H4 (cell line): Measurements from ENCODE around the gene SLC2A13. TPM values are rescaled to one million over a fixed set of nuclear protein-coding genes. Genes with fewer than 3 reads are reported as not detected.
"Not testable (repeated sequence)": the region's sequence is repeated elsewhere in the genome, so short reads cannot be mapped to it uniquely, and the experiment has no call there.

Experiments used
- DNase-seq: peaks from one replicate; pipeline ENCODE4 v3.0.0-alpha.2; 2015; ENCODE audit warnings: low spot score
- total RNA-seq: library from RNA; depleted of rRNA; stranded (reverse); fragments of >200 nt; shearing (Covaris generic); gene quantifications from 2 replicates; pipeline ENCODE4 v1.2.3, GENCODE V29; 2014

SLC2A13 gene
- total RNA-seq, 1 experiment from 2014 or later, result 3.8 TPM

GRCh38 chr12:39928181-39928899 is 177.5 kb downstream of the SLC2A13 start:
- DNase-seq, result no peak

- DNase-seq, result no peak
Observed at GRCh38 chr12:39923364-39923763, 182.5 kb downstream of the SLC2A13 start.

- DNase-seq, result not testable (repeated sequence)
Observed at GRCh38 chr12:39922598-39922997, 183.3 kb downstream of the SLC2A13 start.

- no peak for DNase-seq
Observed at GRCh38 chr12:39920647-39921046, 185.2 kb downstream of the SLC2A13 start.

- DNase-seq, result no peak
Observed at GRCh38 chr12:39920222-39920621, 185.7 kb downstream of the SLC2A13 start.

GRCh38 chr12:39919790-39920189 is 186.1 kb downstream of the SLC2A13 start:
- no peak for DNase-seq

GRCh38 chr12:39915249-39915648 is 190.6 kb downstream of the SLC2A13 start:
- no peak for DNase-seq

- DNase-seq, result peak; percentile 5
Observed at GRCh38 chr12:39912211-39912980, 193.5 kb downstream of the SLC2A13 start.

GRCh38 chr12:39906237-39906636 is 199.6 kb downstream of the SLC2A13 start:
- no peak for DNase-seq

- peak; percentile 5 for DNase-seq
Observed at GRCh38 chr12:39905152-39905551, 200.7 kb downstream of the SLC2A13 start.

- no peak for DNase-seq
Observed at GRCh38 chr12:39902821-39903220, 203.1 kb downstream of the SLC2A13 start.

GRCh38 chr12:39897315-39897714 is 208.6 kb downstream of the SLC2A13 start:
- DNase-seq, result no peak

GRCh38 chr12:39893388-39893787 is 212.5 kb downstream of the SLC2A13 start:
- DNase-seq, result not testable (repeated sequence)

GRCh38 chr12:39892146-39892545 is 213.7 kb downstream of the SLC2A13 start:
- DNase-seq, result no peak

GRCh38 chr12:39887856-39888255 is 218.0 kb downstream of the SLC2A13 start:
- DNase-seq, result no peak

- no peak for DNase-seq
Observed at GRCh38 chr12:39886106-39886505, 219.8 kb downstream of the SLC2A13 start.

- no peak for DNase-seq
Observed at GRCh38 chr12:39884616-39885125, 221.2 kb downstream of the SLC2A13 start.

GRCh38 chr12:39883411-39883810 is 222.5 kb downstream of the SLC2A13 start:
- no peak for DNase-seq

GRCh38 chr12:39878753-39879152 is 227.1 kb downstream of the SLC2A13 start:
- no peak for DNase-seq

- no peak for DNase-seq
Observed at GRCh38 chr12:39875721-39876120, 230.2 kb downstream of the SLC2A13 start.

- DNase-seq, result no peak
Observed at GRCh38 chr12:39874785-39875184, 231.1 kb downstream of the SLC2A13 start.

GRCh38 chr12:39873065-39873464 is 232.8 kb downstream of the SLC2A13 start:
- DNase-seq, result no peak

- DNase-seq, result no peak
Observed at GRCh38 chr12:39872425-39872824, 233.5 kb downstream of the SLC2A13 start.
